SU-DHL-6 (cell line): ENCODE measurements around the gene RUBCNL.

Experiments used
- H2AFZ ChIP-seq: fragments of 200-600 bp; sonication (generic); 2 replicates; pipeline ENCODE4 v1.6.1; 2014; ENCODE audit warnings: low read depth, mild to moderate bottlenecking, moderate library complexity, mixed read lengths, antibody characterized with exemption, low read length; ENCODE audit not compliant: severe bottlenecking
- H3F3A ChIP-seq: fragments of 200-600 bp; shearing (Covaris generic); 2 replicates; pipeline ENCODE4 v1.6.0; 2016; ENCODE audit warnings: antibody characterized with exemption, mild to moderate bottlenecking; ENCODE audit not compliant: insufficient read depth
- H3K27ac ChIP-seq: fragments of 200-600 bp; sonication (generic); 2 replicates; pipeline ENCODE4 v1.5.1; 2016; ENCODE audit warnings: low read depth, mild to moderate bottlenecking, low read length, moderate library complexity, mixed read lengths
- H3K27me3 ChIP-seq: fragments of 200-600 bp; sonication (generic), shearing (Covaris generic); 2 replicates; pipeline ENCODE4 v1.6.0; 2014; ENCODE audit warnings: mild to moderate bottlenecking, low read length
- H3K36me3 ChIP-seq: fragments of 200-600 bp; sonication (generic); 2 replicates; pipeline ENCODE4 v1.6.1; 2014; ENCODE audit warnings: mild to moderate bottlenecking, low read length, mixed read lengths
- H3K4me2 ChIP-seq: fragments of 300-600, 200-600 bp; shearing (Covaris generic), sonication (generic); 2 replicates; pipeline ENCODE4 v1.6.0; 2014; ENCODE audit warnings: low read length, low read depth, mild to moderate bottlenecking; ENCODE audit not compliant: poor library complexity, severe bottlenecking
- H3K4me3 ChIP-seq: fragments of 200-600 bp; sonication (generic); 2 replicates; pipeline ENCODE4 v1.5.1; 2014; ENCODE audit warnings: antibody characterized with exemption, low read length, mild to moderate bottlenecking, mixed read lengths; ENCODE audit not compliant: insufficient read depth, poor library complexity, severe bottlenecking
- H3K79me2 ChIP-seq: fragments of 200-600 bp; sonication (generic); 2 replicates; pipeline ENCODE4 v1.6.1; 2014; ENCODE audit warnings: mild to moderate bottlenecking, low read length, moderate library complexity; ENCODE audit not compliant: insufficient read depth
- H3K9ac ChIP-seq: fragments of 200-600 bp; sonication (generic); 2 replicates; pipeline ENCODE4 v1.7.0; 2014; ENCODE audit warnings: mild to moderate bottlenecking, low read length
- H3K9me2 ChIP-seq: fragments of 200-600 bp; sonication (generic); replicated peaks from 2 replicates; pipeline ENCODE4 v1.6.1; 2014; ENCODE audit warnings: low read length; ENCODE audit not compliant: insufficient read depth
- H3K9me3 ChIP-seq: fragments of 200-600 bp; sonication (generic); 2 replicates; pipeline ENCODE4 v1.6.1; 2014; ENCODE audit warnings: low read length, mixed read lengths; ENCODE audit not compliant: insufficient read depth
- H4K20me1 ChIP-seq: fragments of 200-600 bp; sonication (generic); 2 replicates; pipeline ENCODE4 v1.6.1; 2014; ENCODE audit warnings: low read depth, mild to moderate bottlenecking, antibody characterized with exemption, low read length, moderate library complexity, mixed read lengths
- EZH2phosphoT487 ChIP-seq: fragments of 200-600 bp; sonication (generic), shearing (Covaris generic); conservative IDR thresholded peaks from 2 replicates; pipeline ENCODE4 v1.6.1; 2018; ENCODE audit warnings: mild to moderate bottlenecking, antibody characterized with exemption, low read length, moderate library complexity, mixed read lengths
- TF ChIP-seq, protein P1 (sequence below): fragments of 200-600 bp; sonication (generic); IDR thresholded peaks from one replicate; pipeline ENCODE4 v1.5.1; 2017; ENCODE audit warnings: antibody characterized with exemption, mild to moderate bottlenecking, low read length, moderate library complexity; ENCODE audit not compliant: insufficient read depth, poor library complexity, severe bottlenecking

The RUBCNL gene

DNA sequence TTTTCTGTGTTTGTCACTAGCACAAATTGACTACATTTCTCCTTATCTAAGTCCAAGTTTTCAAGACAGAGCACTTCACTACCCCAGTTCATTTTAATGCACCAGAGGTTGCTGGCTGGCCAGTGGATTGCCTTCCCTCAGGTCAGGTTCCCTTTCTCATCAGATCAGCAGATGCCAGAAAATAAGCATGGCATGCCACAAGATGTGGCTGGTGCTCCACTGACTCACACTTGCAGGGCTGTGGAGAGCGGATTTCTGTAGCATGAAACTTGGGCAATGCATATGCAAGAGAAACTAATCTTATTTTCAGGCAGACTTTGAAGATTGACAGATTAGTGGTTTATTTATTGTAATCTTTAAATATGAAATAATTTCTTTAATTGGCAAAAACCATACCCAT is 79.5 kb downstream of the RUBCNL start:
- Histone ChIP-seq H3K27me3 (no peaks in the 10 kb centered on the region), H3K9ac (no peak overlapping the region), H3K4me2 (no peak overlapping the region), H3K4me3 (no peak overlapping the region), H3K79me2 (no peaks in the 10 kb centered on the region), H3K9me2 (no peaks in the 10 kb centered on the region), H3F3A (no peaks in the 10 kb centered on the region), H3K27ac (no peak overlapping the region), H3K9me3 (0 out of 2 replicates have a peak, but pooled peaks cover 3% of the 10 kb centered on the region), H4K20me1 (no peaks in the 10 kb centered on the region), H3K36me3 (no peaks in the 10 kb centered on the region), H2AFZ (no peak overlapping the region)
- TF ChIP-seq, protein P1, sequence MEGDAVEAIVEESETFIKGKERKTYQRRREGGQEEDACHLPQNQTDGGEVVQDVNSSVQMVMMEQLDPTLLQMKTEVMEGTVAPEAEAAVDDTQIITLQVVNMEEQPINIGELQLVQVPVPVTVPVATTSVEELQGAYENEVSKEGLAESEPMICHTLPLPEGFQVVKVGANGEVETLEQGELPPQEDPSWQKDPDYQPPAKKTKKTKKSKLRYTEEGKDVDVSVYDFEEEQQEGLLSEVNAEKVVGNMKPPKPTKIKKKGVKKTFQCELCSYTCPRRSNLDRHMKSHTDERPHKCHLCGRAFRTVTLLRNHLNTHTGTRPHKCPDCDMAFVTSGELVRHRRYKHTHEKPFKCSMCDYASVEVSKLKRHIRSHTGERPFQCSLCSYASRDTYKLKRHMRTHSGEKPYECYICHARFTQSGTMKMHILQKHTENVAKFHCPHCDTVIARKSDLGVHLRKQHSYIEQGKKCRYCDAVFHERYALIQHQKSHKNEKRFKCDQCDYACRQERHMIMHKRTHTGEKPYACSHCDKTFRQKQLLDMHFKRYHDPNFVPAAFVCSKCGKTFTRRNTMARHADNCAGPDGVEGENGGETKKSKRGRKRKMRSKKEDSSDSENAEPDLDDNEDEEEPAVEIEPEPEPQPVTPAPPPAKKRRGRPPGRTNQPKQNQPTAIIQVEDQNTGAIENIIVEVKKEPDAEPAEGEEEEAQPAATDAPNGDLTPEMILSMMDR, result no peak
- TF ChIP-seq EZH2phosphoT487, result no peak

DNA sequence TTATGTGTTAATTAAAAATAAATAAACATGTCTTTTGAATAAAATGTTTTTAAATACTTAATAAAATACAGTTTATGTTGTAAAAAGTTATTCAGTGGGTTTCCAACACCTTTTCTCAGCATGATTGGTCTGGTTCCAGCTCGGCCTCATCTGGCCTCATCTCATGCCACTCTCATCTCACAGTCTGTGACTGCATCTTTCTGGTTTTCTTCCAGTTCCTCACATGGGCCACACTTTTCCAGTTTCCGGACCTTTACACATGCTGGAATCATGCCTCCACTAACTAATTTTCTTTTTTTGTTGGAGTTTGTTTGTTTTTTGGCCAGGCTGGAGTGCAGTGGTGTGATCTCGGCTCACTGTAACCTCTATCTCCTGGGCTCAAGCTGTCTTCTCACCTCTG is 82.5 kb downstream of the RUBCNL start:
- no peaks in the 10 kb centered on the region for H3F3A ChIP-seq
- no peaks in the 10 kb centered on the region for H3K36me3 ChIP-seq
- H3K9me2 ChIP-seq, result no peaks in the 10 kb centered on the region
- H3K27ac ChIP-seq, result no peak overlapping the region
- no peak overlapping the region for H3K4me2 ChIP-seq
- H2AFZ ChIP-seq, result no peak overlapping the region
- H3K4me3 ChIP-seq, result no peak overlapping the region
- TF ChIP-seq, protein P1, result no peak
- no peak for TF ChIP-seq EZH2phosphoT487
- no peaks in the 10 kb centered on the region for H3K27me3 ChIP-seq
- H4K20me1 ChIP-seq, result no peaks in the 10 kb centered on the region
- no peaks in the 10 kb centered on the region for H3K79me2 ChIP-seq
- H3K9ac ChIP-seq, result no peak overlapping the region
- H3K9me3 ChIP-seq, result 0 out of 2 replicates have a peak, but pooled peaks cover 3% of the 10 kb centered on the region

DNA sequence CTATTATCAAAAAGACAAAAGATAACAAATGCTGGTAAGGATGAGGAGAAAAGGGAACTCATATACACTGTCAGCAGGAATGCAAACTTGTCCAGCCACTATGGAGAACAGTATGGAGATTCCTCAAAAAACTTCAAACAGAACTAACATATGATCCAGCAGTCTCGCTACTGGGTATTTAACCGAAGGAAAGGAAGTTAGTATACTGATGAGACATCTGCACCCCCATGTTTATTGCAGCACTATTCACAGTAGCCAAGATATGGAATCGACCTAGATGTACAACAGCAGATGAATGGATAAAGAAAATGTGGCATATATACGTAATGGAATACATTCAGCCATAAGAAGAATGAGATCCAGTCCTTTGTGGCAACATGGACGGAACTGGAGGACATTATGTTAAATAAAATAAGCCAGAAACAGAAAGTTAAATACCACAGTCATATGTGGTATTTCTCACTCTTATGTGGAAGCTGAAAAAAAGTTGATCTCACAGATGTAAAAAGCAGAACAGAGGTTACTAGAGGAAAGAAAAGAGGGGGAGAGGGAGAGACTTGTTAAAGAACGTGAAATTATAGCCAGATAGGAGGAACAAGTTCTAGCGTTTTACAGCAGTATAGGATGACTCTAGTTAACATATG is 83.2 kb downstream of the RUBCNL start:
- TF ChIP-seq EZH2phosphoT487, result no peak
- TF ChIP-seq, protein P1, result no peak
- no peak overlapping the region for H3K27ac ChIP-seq
- H3K9ac ChIP-seq, result no peak overlapping the region
- H3K79me2 ChIP-seq, result no peaks in the 10 kb centered on the region
- H3K36me3 ChIP-seq, result no peaks in the 10 kb centered on the region
- H3K9me2 ChIP-seq, result no peaks in the 10 kb centered on the region
- no peaks in the 10 kb centered on the region for H4K20me1 ChIP-seq
- no peaks in the 10 kb centered on the region for H3K27me3 ChIP-seq
- H3K9me3 ChIP-seq, result 0 out of 2 replicates have a peak, but pooled peaks cover 3% of the 10 kb centered on the region
- H3F3A ChIP-seq, result no peaks in the 10 kb centered on the region
- H3K4me2 ChIP-seq, result no peak overlapping the region
- no peak overlapping the region for H3K4me3 ChIP-seq
- no peak overlapping the region for H2AFZ ChIP-seq
